HepG2 (cell line): Measurements from ENCODE around the gene NDOR1. TPM values are rescaled to one million over a fixed set of nuclear protein-coding genes. Genes with fewer than 3 reads are reported as not detected.
A peak's percentile ranks its signal among the peaks of the same experiment; 100 is the strongest.

Source experiments
- DMAP1 ChIP-seq: IDR thresholded peaks from 2 replicates; pipeline ENCODE4 v1.6.1; 2016
- EP300 ChIP-seq, 3 experiments: sonication (generic) in 1 of 3; formaldehyde crosslinking in 1 of 3; IDR thresholded peaks; 2 replicates each; pipeline versions ENCODE4 v1.5.1 to v1.6.1; 2011 to 2020; ENCODE audit warnings: low read depth in 2 of 3, low read length in 2 of 3, borderline replicate concordance in 1 of 3, improper control_type of control experiment in 1 of 3, mild to moderate bottlenecking in 1 of 3, missing genetic modification reagents in 1 of 3, moderate library complexity in 1 of 3
- FOXM1 ChIP-seq: sonication (generic); formaldehyde crosslinking; IDR thresholded peaks from 2 replicates; pipeline ENCODE4 v1.5.0; 2020; ENCODE audit warnings: missing genetic modification reagents
- LCORL ChIP-seq, 2 experiments: fragments of 450-650 bp in 1 of 2; sonication (generic) in 1 of 2; formaldehyde crosslinking in 1 of 2; IDR thresholded peaks; 2 replicates each; pipeline versions ENCODE4 v1.5.0 to v1.6.1; 2017 to 2020; ENCODE audit warnings: antibody characterized with exemption in 1 of 2, missing genetic modification reagents in 1 of 2
- NFKBIZ ChIP-seq: IDR thresholded peaks from 2 replicates; pipeline ENCODE4 v1.6.1; 2018; ENCODE audit warnings: missing genetic modification reagents, missing compliant biosample characterization
- SALL1 ChIP-seq: sonication (generic); formaldehyde crosslinking; IDR thresholded peaks from 2 replicates; pipeline ENCODE4 v1.8.0; 2022; ENCODE audit warnings: mild to moderate bottlenecking, missing genetic modification reagents
- ZNF264 ChIP-seq: sonication (generic); formaldehyde crosslinking; IDR thresholded peaks from 2 replicates; pipeline ENCODE4 v1.4.0; 2020; ENCODE audit warnings: missing genetic modification reagents
- ZNF547 ChIP-seq: sonication (generic); formaldehyde crosslinking; IDR thresholded peaks from 2 replicates; pipeline ENCODE4 v1.5.1; 2020; ENCODE audit warnings: mild to moderate bottlenecking, missing genetic modification reagents
- polyA plus RNA-seq, 8 experiments: library from polyadenylated mRNA; depleted of rRNA in 3 of 8; stranded (reverse) in 7 of 8; unstranded in 1 of 8; fragments of >200 nt; fragmentation: Illumina TruSeq in 4 of 8; extraction: Trizol in 4 of 8; gene quantifications; 2 replicates each; pipeline versions ENCODE4 v1.2.1 to v1.2.3, GENCODE V29; 2011 to 2016; ENCODE audit warnings: low read depth in 4 of 8, missing spikeins in 1 of 8, mixed read lengths in 1 of 8; ENCODE audit not compliant: insufficient read depth in 1 of 8
- total RNA-seq, 5 experiments: library from RNA; depleted of rRNA; stranded (reverse); fragments of >200 nt; fragmentation: Illumina TruSeq; extraction: Trizol; gene quantifications; 2 replicates each; pipeline ENCODE4 v1.2.3, GENCODE V29; 2016; ENCODE audit warnings: low read depth in 1 of 5
- TF ChIP-seq, protein P1 (sequence below): sonication (generic); formaldehyde crosslinking; IDR thresholded peaks from 2 replicates; pipeline ENCODE4 v1.4.0; 2020; ENCODE audit warnings: low read depth, mild to moderate bottlenecking, missing genetic modification reagents
- TF ChIP-seq, protein P2 (sequence below): IDR thresholded peaks from 2 replicates; pipeline ENCODE4 v1.6.1; 2016; ENCODE audit warnings: missing compliant biosample characterization, missing genetic modification reagents, borderline replicate concordance
- TF ChIP-seq, protein P3 (sequence below): sonication (generic); formaldehyde crosslinking; IDR thresholded peaks from 2 replicates; pipeline ENCODE4 v1.5.0; 2020; ENCODE audit warnings: mild to moderate bottlenecking, missing genetic modification reagents, moderate library complexity
- TF ChIP-seq, protein P4 (sequence below): sonication (generic); formaldehyde crosslinking; IDR thresholded peaks from 2 replicates; pipeline ENCODE4 v1.4.0; 2020; ENCODE audit warnings: mild to moderate bottlenecking, missing genetic modification reagents, borderline replicate concordance
- TF ChIP-seq, protein P5 (sequence below): sonication (generic); formaldehyde crosslinking; IDR thresholded peaks from 2 replicates; pipeline ENCODE4 v1.5.0; 2020; ENCODE audit warnings: mild to moderate bottlenecking, missing genetic modification reagents
- TF ChIP-seq, protein P6 (sequence below): sonication (generic); formaldehyde crosslinking; conservative IDR thresholded peaks from 2 replicates; pipeline ENCODE4 v1.8.0; 2022; ENCODE audit warnings: mild to moderate bottlenecking, moderate library complexity, missing genetic modification reagents

NDOR1 gene
- total and polyA plus RNA-seq, 2 of the 13 experiments (the other 11 are each of a cell fraction or from before 2014, with no cell fraction given), result 3.6 to 8.7 TPM

DNA sequence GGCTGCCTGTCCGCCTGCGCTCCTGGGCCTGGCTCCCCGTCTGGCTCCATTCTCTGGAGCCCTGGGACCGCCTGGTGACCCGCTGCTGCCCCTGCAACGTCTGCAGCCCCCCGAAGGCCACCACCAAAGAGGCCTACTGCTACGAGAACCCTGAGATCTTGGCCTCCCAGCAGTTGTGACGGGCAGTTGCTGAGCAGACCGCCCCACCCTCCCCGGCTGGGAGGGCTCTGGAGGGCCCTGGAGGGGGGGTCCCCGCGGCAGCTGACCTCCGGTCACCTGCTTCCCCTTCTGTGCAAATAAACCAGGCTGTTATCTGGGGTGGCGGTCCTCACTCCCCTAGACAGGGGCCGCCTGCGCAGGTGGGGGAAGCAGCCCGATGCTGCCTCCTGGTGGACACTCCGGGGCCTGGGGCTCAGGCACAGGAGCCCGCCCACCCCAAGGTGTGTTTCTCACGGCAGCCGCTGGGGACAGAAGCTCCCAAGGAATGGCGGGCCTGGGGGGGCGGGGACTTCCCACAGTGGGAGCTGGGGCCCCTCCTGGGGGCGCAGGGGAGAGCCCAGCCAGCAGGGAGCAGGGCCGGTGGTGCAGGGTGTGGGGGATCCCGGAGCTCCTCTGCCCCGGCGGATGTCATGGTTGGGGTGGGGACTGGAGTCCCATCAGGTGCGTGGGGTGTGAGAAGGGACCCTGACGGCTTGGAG, 30.9 kb downstream of the NDOR1 start (continued):
- TF ChIP-seq, protein P1, sequence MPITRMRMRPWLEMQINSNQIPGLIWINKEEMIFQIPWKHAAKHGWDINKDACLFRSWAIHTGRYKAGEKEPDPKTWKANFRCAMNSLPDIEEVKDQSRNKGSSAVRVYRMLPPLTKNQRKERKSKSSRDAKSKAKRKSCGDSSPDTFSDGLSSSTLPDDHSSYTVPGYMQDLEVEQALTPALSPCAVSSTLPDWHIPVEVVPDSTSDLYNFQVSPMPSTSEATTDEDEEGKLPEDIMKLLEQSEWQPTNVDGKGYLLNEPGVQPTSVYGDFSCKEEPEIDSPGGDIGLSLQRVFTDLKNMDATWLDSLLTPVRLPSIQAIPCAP (CRISPR knock-in tag), result no peak
- TF ChIP-seq, protein P2, sequence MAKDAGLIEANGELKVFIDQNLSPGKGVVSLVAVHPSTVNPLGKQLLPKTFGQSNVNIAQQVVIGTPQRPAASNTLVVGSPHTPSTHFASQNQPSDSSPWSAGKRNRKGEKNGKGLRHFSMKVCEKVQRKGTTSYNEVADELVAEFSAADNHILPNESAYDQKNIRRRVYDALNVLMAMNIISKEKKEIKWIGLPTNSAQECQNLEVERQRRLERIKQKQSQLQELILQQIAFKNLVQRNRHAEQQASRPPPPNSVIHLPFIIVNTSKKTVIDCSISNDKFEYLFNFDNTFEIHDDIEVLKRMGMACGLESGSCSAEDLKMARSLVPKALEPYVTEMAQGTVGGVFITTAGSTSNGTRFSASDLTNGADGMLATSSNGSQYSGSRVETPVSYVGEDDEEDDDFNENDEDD (CRISPR knock-in tag), result peak; percentile 55; the same call in 1 of the 2 replicates
- peak in 1 of 2 experiments; percentile 52; a peak in 2 of 4 replicates for TF ChIP-seq EP300 (IDR thresholded peaks at IDR 0.05; ENCODE audit: low read depth in 2 of 2, low read length in 2 of 2)
- TF ChIP-seq EP300 (CRISPR knock-in tag; IDR thresholded peaks at IDR 0.05; ENCODE audit: borderline replicate concordance), result no peak; the same call in 1 of the 2 replicates
- peak; percentile 68 for TF ChIP-seq DMAP1 (CRISPR knock-in tag)
- TF ChIP-seq ZNF264 (CRISPR knock-in tag), result no peak
- TF ChIP-seq, protein P3, sequence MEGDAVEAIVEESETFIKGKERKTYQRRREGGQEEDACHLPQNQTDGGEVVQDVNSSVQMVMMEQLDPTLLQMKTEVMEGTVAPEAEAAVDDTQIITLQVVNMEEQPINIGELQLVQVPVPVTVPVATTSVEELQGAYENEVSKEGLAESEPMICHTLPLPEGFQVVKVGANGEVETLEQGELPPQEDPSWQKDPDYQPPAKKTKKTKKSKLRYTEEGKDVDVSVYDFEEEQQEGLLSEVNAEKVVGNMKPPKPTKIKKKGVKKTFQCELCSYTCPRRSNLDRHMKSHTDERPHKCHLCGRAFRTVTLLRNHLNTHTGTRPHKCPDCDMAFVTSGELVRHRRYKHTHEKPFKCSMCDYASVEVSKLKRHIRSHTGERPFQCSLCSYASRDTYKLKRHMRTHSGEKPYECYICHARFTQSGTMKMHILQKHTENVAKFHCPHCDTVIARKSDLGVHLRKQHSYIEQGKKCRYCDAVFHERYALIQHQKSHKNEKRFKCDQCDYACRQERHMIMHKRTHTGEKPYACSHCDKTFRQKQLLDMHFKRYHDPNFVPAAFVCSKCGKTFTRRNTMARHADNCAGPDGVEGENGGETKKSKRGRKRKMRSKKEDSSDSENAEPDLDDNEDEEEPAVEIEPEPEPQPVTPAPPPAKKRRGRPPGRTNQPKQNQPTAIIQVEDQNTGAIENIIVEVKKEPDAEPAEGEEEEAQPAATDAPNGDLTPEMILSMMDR (CRISPR knock-in tag), result peak; percentile 99
- TF ChIP-seq FOXM1 (CRISPR knock-in tag), result no peak
- no peak for TF ChIP-seq NFKBIZ
- TF ChIP-seq, protein P4, sequence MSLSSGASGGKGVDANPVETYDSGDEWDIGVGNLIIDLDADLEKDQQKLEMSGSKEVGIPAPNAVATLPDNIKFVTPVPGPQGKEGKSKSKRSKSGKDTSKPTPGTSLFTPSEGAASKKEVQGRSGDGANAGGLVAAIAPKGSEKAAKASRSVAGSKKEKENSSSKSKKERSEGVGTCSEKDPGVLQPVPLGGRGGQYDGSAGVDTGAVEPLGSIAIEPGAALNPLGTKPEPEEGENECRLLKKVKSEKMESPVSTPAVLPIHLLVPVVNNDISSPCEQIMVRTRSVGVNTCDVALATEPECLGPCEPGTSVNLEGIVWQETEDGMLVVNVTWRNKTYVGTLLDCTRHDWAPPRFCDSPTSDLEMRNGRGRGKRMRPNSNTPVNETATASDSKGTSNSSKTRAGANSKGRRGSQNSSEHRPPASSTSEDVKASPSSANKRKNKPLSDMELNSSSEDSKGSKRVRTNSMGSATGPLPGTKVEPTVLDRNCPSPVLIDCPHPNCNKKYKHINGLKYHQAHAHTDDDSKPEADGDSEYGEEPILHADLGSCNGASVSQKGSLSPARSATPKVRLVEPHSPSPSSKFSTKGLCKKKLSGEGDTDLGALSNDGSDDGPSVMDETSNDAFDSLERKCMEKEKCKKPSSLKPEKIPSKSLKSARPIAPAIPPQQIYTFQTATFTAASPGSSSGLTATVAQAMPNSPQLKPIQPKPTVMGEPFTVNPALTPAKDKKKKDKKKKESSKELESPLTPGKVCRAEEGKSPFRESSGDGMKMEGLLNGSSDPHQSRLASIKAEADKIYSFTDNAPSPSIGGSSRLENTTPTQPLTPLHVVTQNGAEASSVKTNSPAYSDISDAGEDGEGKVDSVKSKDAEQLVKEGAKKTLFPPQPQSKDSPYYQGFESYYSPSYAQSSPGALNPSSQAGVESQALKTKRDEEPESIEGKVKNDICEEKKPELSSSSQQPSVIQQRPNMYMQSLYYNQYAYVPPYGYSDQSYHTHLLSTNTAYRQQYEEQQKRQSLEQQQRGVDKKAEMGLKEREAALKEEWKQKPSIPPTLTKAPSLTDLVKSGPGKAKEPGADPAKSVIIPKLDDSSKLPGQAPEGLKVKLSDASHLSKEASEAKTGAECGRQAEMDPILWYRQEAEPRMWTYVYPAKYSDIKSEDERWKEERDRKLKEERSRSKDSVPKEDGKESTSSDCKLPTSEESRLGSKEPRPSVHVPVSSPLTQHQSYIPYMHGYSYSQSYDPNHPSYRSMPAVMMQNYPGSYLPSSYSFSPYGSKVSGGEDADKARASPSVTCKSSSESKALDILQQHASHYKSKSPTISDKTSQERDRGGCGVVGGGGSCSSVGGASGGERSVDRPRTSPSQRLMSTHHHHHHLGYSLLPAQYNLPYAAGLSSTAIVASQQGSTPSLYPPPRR, result peak; percentile 69
- TF ChIP-seq, protein P5, sequence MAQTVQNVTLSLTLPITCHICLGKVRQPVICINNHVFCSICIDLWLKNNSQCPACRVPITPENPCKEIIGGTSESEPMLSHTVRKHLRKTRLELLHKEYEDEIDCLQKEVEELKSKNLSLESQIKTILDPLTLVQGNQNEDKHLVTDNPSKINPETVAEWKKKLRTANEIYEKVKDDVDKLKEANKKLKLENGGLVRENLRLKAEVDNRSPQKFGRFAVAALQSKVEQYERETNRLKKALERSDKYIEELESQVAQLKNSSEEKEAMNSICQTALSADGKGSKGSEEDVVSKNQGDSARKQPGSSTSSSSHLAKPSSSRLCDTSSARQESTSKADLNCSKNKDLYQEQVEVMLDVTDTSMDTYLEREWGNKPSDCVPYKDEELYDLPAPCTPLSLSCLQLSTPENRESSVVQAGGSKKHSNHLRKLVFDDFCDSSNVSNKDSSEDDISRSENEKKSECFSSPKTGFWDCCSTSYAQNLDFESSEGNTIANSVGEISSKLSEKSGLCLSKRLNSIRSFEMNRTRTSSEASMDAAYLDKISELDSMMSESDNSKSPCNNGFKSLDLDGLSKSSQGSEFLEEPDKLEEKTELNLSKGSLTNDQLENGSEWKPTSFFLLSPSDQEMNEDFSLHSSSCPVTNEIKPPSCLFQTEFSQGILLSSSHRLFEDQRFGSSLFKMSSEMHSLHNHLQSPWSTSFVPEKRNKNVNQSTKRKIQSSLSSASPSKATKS (CRISPR knock-in tag), result no peak
- 0 out of 2 replicates have a peak, but pooled peaks have one; percentile 7 for TF ChIP-seq ZNF547 (CRISPR knock-in tag)
- TF ChIP-seq LCORL (IDR thresholded peaks at IDR 0.05), result no peak
- peak; percentile 88; the same call in 1 of the 2 replicates for TF ChIP-seq LCORL (CRISPR knock-in tag; IDR thresholded peaks at IDR 0.05)
- TF ChIP-seq SALL1, result peak; percentile 84
- TF ChIP-seq, protein P6, sequence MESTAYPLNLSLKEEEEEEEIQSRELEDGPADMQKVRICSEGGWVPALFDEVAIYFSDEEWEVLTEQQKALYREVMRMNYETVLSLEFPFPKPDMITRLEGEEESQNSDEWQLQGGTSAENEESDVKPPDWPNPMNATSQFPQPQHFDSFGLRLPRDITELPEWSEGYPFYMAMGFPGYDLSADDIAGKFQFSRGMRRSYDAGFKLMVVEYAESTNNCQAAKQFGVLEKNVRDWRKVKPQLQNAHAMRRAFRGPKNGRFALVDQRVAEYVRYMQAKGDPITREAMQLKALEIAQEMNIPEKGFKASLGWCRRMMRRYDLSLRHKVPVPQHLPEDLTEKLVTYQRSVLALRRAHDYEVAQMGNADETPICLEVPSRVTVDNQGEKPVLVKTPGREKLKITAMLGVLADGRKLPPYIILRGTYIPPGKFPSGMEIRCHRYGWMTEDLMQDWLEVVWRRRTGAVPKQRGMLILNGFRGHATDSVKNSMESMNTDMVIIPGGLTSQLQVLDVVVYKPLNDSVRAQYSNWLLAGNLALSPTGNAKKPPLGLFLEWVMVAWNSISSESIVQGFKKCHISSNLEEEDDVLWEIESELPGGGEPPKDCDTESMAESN (CRISPR knock-in tag), result peak; percentile 79; the same call in 1 of the 2 replicates
